ENCODE measurements around the gene KRT77. TPM values are rescaled to one million over a fixed set of nuclear protein-coding genes. Genes with fewer than 3 reads are reported as not detected.

Gene KRT77
- total RNA-seq, 1 experiment from 2014 or later = not detected

DNA sequence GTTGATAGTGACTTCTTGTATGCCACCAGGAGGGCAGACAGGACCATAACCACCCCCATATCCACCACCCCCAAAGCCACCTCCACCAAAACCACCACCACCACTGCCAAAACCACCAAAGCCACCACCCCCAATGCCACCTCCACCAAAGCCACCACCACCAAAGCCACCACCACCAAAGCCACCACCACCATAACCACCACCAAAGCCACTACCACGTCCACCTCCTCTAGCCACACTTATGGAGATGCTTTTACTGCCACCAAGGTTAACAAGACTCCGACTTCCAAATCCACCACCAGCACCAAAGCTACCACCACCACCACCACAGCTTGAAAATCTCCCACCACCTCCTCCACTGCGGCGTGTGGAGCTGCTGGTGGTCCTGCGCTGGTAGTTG lies 23.4 kb downstream of the KRT77 start:
- TF ChIP-seq EZH2phosphoT487 (IDR thresholded peaks at IDR 0.05; ENCODE audit: borderline replicate concordance, low read length) (no peak), EZH2 (IDR thresholded peaks at IDR 0.05; ENCODE audit: low read length, unreplicated experiment) (no peak), CTCF (conservative IDR thresholded peaks at IDR 0.05; ENCODE audit: low read depth, low read length) (no peak)
- no peak for ATAC-seq
- DNase-seq = no peak
- no TSS peak for BruUV-seq (replicated peaks)
- Histone ChIP-seq H2AFZ (ENCODE audit: low read length) (no peak overlapping the region), H3K27me3 (ENCODE audit: low read length) (peaks cover 81% of the 10 kb centered on the region), H3K27ac (ENCODE audit: low read length) (no peak overlapping the region), H3K9me2 (replicated peaks; ENCODE audit: low read length) (no peaks in the 10 kb centered on the region), H3K36me3 (ENCODE audit: low read depth, low read length) (no peaks in the 10 kb centered on the region), H3K9me3 (ENCODE audit: low read length) (no peaks in the 10 kb centered on the region), H3K9ac (ENCODE audit: low read length) (no peak overlapping the region), H3K4me2 (ENCODE audit: low read length) (no peak overlapping the region), H3K4me3 (ENCODE audit: low read length) (no peak overlapping the region), H3K79me2 (ENCODE audit: low read length) (no peaks in the 10 kb centered on the region), H3K4me1 (ENCODE audit: insufficient read depth, low read length) (no peaks in the 10 kb centered on the region), H4K20me1 (ENCODE audit: low read length) (no peaks in the 10 kb centered on the region), H3F3A (ENCODE audit: low read length, unreplicated experiment) (no peaks in the 10 kb centered on the region)
- ChIA-PET POLR2A (ENCODE audit: unreplicated experiment) (no interaction called here), CTCF (no interaction called here)
- intact Hi-C loops (cut with micrococcal nuclease) = no loop called here

DNA sequence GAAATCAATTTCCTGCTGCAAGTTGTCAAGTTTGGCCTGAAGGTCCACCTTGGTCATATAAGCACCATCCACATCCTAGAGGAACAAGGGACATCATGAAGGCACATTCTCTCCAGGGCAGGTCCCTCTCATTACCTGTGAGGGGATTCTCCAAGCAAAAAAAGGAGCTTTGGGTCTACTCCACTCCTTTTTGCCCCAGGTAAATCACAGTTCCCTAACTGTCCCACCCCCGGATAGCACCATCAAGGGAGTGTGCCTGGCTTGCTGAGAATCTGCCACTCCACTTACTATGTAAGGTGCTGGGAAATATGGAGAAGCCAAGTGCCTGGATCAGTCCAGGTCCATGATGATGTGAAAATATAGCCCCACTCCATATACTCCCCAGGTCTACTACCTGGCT lies 25.7 kb downstream of the KRT77 start:
- H3K27ac ChIP-seq (ENCODE audit: low read length) = no peak overlapping the region
- no peaks in the 10 kb centered on the region for H3K79me2 ChIP-seq (ENCODE audit: low read length)
- H3K9ac ChIP-seq (ENCODE audit: low read length) = no peak overlapping the region
- no peak overlapping the region for H3K4me2 ChIP-seq (ENCODE audit: low read length)
- H4K20me1 ChIP-seq (ENCODE audit: low read length) = no peaks in the 10 kb centered on the region
- no peak for TF ChIP-seq EZH2 (IDR thresholded peaks at IDR 0.05; ENCODE audit: low read length, unreplicated experiment)
- H3K4me1 ChIP-seq (ENCODE audit: insufficient read depth, low read length) = no peaks in the 10 kb centered on the region
- H3K9me2 ChIP-seq (replicated peaks; ENCODE audit: low read length) = no peaks in the 10 kb centered on the region
- POLR2A ChIA-PET (ENCODE audit: unreplicated experiment) = no interaction called here
- intact Hi-C loops (cut with micrococcal nuclease) = no loop called here
- no peaks in the 10 kb centered on the region for H3K9me3 ChIP-seq (ENCODE audit: low read length)
- H3K4me3 ChIP-seq (ENCODE audit: low read length) = no peak overlapping the region
- no peaks in the 10 kb centered on the region for H3F3A ChIP-seq (ENCODE audit: low read length, unreplicated experiment)
- H2AFZ ChIP-seq (ENCODE audit: low read length) = no peak overlapping the region
- H3K27me3 ChIP-seq (ENCODE audit: low read length) = peaks cover 75% of the 10 kb centered on the region
- CTCF ChIA-PET = no interaction called here
- H3K36me3 ChIP-seq (ENCODE audit: low read depth, low read length) = no peaks in the 10 kb centered on the region
- BruUV-seq (replicated peaks) = no TSS peak
- no peak for DNase-seq
- no peak for ATAC-seq

GRCh38 chr12:52677126-52677525 lies 26.2 kb downstream of the KRT77 start:
- DNase-seq (no peak), ATAC-seq (no peak)
- Histone ChIP-seq H3F3A (ENCODE audit: low read length, unreplicated experiment) (no peaks in the 10 kb centered on the region), H2AFZ (ENCODE audit: low read length) (no peak overlapping the region), H3K36me3 (ENCODE audit: low read depth, low read length) (no peaks in the 10 kb centered on the region), H3K27ac (ENCODE audit: low read length) (no peak overlapping the region), H3K4me2 (ENCODE audit: low read length) (no peak overlapping the region), H3K4me3 (ENCODE audit: low read length) (no peak overlapping the region), H3K27me3 (ENCODE audit: low read length) (peaks cover 70% of the 10 kb centered on the region), H3K79me2 (ENCODE audit: low read length) (no peaks in the 10 kb centered on the region), H3K9ac (ENCODE audit: low read length) (no peak overlapping the region), H3K9me3 (ENCODE audit: low read length) (no peaks in the 10 kb centered on the region), H3K4me1 (ENCODE audit: insufficient read depth, low read length) (no peaks in the 10 kb centered on the region), H3K9me2 (replicated peaks; ENCODE audit: low read length) (no peaks in the 10 kb centered on the region), H4K20me1 (ENCODE audit: low read length) (no peaks in the 10 kb centered on the region)
- ChIA-PET CTCF (no interaction called here), POLR2A (ENCODE audit: unreplicated experiment) (no interaction called here)
- intact Hi-C loops (cut with micrococcal nuclease) = no loop called here
- no TSS peak for BruUV-seq (replicated peaks)
- TF ChIP-seq CTCF (conservative IDR thresholded peaks at IDR 0.05; ENCODE audit: low read depth, low read length) = no peak
- no peak for TF ChIP-seq EZH2 (IDR thresholded peaks at IDR 0.05; ENCODE audit: low read length, unreplicated experiment)
- no peak for TF ChIP-seq EZH2phosphoT487 (IDR thresholded peaks at IDR 0.05; ENCODE audit: borderline replicate concordance, low read length)

Data from PC-3 (cell line).